Nephron (organoid): ENCODE results near the gene SPRED1.
"Not testable (repeated sequence)": the region's sequence is repeated elsewhere in the genome, so short reads cannot be mapped to it uniquely, and the experiment has no call there.

Source experiments
- H3K27ac Mint-ChIP-seq, 3 experiments: 2 replicates each; pipeline ENCODE4 v1.8.0; 2020; ENCODE audit warnings: mixed read lengths in 3 of 3, mild to moderate bottlenecking in 2 of 3, moderate library complexity in 1 of 3
- H3K27me3 Mint-ChIP-seq: 2 replicates; pipeline ENCODE4 v1.8.0; 2021; ENCODE audit warnings: low read depth, mild to moderate bottlenecking, moderate library complexity, mixed read lengths
- H3K36me3 Mint-ChIP-seq: 2 replicates; pipeline ENCODE4 v1.8.0; 2020; ENCODE audit warnings: low read depth, mixed read lengths
- H3K4me1 Mint-ChIP-seq: 2 replicates; pipeline ENCODE4 v1.8.0; 2020; ENCODE audit warnings: mixed read lengths
- H3K4me3 Mint-ChIP-seq, 3 experiments: 2 replicates each; pipeline ENCODE4 v1.8.0; 2020; ENCODE audit warnings: mild to moderate bottlenecking in 3 of 3, mixed read lengths in 3 of 3, moderate library complexity in 2 of 3
- H3K9me3 Mint-ChIP-seq: 2 replicates; pipeline ENCODE4 v1.8.0; 2020; ENCODE audit warnings: mixed read lengths
- TF ChIP-seq, protein P1 (sequence below), 3 experiments: fragments of 200-600 bp; sonication (generic); IDR thresholded peaks; one replicate each; pipeline ENCODE4 v1.5.0; 2021; ENCODE audit warnings: antibody characterized with exemption in 3 of 3; ENCODE audit not compliant: unreplicated experiment in 3 of 3

SPRED1 gene

DNA sequence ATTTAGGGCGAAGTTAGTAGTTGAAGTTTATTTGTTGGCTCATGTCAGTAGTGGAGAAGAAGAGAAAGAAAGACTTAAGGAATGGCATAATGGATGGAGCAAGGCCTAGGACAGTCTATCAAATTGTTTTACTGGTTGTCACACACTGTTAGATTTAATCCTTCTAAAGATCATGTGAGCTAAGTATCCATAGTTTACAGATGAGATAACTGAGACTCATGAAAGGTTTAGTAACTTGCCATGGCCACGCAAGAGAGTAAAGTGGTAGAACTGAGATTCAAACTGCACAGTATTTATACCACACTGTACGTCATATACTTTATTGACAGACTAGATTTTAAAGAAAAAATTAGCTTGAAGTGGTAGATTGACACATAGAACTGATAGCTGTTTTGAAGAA is 11.4 kb downstream of the SPRED1 start:
- Mint-ChIP-seq H3K9me3 (no peaks in the 10 kb centered on the region), H3K27me3 (no peaks in the 10 kb centered on the region), H3K36me3 (no peaks in the 10 kb centered on the region), H3K4me1 (peaks cover 19% of the 10 kb centered on the region), H3K27ac (no peak overlapping the region), H3K4me3 (no peak overlapping the region)
- TF ChIP-seq, protein P1, sequence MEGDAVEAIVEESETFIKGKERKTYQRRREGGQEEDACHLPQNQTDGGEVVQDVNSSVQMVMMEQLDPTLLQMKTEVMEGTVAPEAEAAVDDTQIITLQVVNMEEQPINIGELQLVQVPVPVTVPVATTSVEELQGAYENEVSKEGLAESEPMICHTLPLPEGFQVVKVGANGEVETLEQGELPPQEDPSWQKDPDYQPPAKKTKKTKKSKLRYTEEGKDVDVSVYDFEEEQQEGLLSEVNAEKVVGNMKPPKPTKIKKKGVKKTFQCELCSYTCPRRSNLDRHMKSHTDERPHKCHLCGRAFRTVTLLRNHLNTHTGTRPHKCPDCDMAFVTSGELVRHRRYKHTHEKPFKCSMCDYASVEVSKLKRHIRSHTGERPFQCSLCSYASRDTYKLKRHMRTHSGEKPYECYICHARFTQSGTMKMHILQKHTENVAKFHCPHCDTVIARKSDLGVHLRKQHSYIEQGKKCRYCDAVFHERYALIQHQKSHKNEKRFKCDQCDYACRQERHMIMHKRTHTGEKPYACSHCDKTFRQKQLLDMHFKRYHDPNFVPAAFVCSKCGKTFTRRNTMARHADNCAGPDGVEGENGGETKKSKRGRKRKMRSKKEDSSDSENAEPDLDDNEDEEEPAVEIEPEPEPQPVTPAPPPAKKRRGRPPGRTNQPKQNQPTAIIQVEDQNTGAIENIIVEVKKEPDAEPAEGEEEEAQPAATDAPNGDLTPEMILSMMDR (IDR thresholded peaks at IDR 0.05; ENCODE audit: unreplicated experiment in 3 of 3) = no peak

DNA sequence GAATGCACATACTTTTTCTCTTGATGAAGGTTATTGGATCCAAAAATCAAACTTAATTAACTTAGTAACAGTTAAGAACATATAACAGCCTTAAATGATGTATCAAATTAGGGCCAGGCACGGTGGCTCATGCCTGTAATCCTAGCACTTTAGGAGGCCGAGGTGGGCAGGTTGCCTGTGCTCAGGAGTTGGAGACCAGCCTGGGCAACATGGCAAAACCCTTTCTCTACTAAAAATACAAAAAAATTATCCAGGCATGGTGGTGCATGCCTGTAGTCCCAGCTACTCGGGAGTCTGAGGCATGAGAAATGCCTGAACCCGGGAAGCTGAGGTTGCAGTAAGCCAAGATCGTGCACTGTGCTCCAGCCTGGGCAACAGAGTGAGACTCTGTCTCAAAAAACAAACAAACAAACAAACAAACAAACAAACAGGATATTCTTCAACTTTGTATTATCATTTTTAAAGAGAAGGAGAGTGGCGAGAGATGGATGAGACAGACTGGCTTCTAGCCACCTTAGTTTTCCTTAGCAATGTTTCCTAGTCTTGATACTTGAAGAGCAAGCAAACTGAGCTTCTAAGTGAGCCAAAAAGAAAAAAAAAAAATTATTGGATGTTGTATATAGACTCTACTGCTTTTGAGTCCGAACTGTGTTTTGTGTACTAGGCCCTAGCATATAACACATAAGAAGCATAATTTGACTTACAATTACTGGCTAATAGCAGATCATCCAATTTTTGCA is 13.8 kb downstream of the SPRED1 start:
- Mint-ChIP-seq H3K4me3 (no peak overlapping the region), H3K9me3 (no peaks in the 10 kb centered on the region), H3K27me3 (no peaks in the 10 kb centered on the region), H3K4me1 (peaks cover 7% of the 10 kb centered on the region), H3K27ac (peak overlapping the region in 2 of 3 experiments; percentile 14 to 55), H3K36me3 (peaks cover 18% of the 10 kb centered on the region)
- TF ChIP-seq, protein P1 (IDR thresholded peaks at IDR 0.05; ENCODE audit: unreplicated experiment in 3 of 3) = no peak

DNA sequence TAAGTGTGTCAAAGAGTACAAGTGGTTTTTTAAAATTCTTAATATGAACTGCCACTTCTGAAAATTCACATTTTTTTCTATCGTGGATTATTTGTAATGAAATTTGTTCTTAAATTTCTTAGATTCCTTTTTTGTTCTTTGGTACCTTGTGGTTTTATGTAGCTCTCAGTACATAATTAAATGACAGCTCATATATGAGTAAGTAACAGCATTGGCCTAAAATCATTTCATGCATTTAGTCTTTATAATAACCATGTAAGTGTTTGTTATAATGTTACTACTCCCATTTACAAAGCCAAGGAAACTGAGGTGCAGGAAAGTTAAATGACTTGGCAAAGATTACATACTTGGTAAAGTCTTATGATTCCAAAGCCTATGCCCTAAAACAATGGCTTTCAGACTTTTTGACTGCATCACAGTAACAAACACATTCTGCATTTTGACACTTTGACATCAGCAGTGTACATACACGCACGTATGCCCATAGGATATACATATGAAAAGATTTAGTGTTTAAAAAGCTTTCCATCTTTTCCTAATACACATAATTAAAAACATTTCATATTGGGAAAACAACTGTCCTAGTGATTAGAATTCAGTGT is 14.9 kb downstream of the SPRED1 start:
- Mint-ChIP-seq H3K27ac (no peak overlapping the region), H3K27me3 (no peaks in the 10 kb centered on the region), H3K4me3 (no peak overlapping the region)

DNA sequence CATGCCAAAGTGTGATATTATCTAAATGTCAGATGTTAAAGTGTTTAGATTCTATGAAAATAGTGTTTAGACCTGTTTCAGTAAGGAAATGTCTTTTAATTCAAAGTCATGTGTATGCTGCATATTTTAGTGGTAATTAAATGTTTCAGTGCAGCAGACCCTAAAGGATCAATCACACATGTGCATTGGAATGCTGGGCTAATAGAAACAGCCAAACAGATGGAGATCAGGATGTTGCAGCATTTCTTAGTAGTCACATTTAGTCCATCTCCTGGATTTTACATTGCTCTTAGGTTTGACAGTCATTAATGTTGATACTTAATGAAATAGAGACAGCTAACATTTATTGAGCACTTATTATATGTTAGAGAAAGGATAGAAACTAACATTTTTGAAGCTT is 18.5 kb downstream of the SPRED1 start:
- Mint-ChIP-seq H3K36me3 (peaks cover 25% of the 10 kb centered on the region), H3K27ac (no peak overlapping the region), H3K27me3 (no peaks in the 10 kb centered on the region), H3K4me1 (peaks cover 30% of the 10 kb centered on the region), H3K9me3 (no peaks in the 10 kb centered on the region), H3K4me3 (no peak overlapping the region)
- TF ChIP-seq, protein P1 (IDR thresholded peaks at IDR 0.05; ENCODE audit: unreplicated experiment in 3 of 3) = no peak

More for the DNA sequence above, 14.9 kb downstream of the SPRED1 start:
- Mint-ChIP-seq H3K4me1 (peaks cover 7% of the 10 kb centered on the region), H3K36me3 (peaks cover 25% of the 10 kb centered on the region), H3K9me3 (no peaks in the 10 kb centered on the region)
- TF ChIP-seq, protein P1 (IDR thresholded peaks at IDR 0.05; ENCODE audit: unreplicated experiment in 3 of 3) = no peak

DNA sequence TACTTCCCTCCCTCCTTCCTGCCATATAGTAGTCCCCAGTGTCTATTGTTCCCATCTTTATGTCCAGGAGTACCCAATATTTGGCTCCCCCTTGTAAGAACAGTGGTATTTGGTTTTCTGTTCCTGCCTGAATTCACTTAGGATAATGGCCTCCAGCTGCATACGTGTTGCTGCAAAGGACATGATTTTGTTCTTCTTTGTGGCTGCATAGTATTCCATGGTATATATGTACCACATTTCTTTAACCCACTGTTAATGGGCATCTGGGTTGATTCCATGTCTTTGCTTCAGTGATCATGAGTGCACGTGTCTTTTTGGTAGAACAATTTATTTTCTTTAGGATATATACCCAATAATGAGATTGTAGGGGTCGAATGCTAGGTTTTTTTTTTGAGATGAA is 19.3 kb downstream of the SPRED1 start:
- no peak overlapping the region for H3K4me3 Mint-ChIP-seq

DNA sequence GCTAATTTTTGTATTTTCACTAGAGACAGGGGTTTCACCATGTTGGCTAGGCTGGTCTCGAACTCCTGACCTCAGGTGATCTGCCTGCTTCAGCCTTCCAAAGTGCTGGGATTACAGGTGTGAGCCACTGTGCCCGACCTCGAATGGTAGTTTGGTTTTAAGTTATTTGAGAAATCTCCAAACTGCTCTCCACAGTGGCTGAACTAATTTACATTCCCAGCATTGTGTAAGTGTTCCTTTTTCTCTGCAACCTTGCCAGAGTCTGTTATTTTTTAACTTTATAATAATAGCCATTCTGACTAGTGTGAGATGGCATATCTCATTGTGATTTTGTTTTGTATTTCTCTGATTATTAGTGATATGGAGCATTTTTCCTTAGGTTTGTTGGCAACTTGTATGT is 19.8 kb downstream of the SPRED1 start:
- not testable (repeated sequence) for H3K27me3 Mint-ChIP-seq, H3K9me3 Mint-ChIP-seq, H3K4me3 Mint-ChIP-seq
- Mint-ChIP-seq H3K4me1 (peaks cover 23% of the 10 kb centered on the region), H3K27ac (peak overlapping the region in 1 of 3 experiments; percentile 31), H3K36me3 (peaks cover 27% of the 10 kb centered on the region)

More for the DNA sequence above, 19.3 kb downstream of the SPRED1 start:
- H3K9me3 Mint-ChIP-seq = no peaks in the 10 kb centered on the region
- no peaks in the 10 kb centered on the region for H3K27me3 Mint-ChIP-seq
- H3K4me1 Mint-ChIP-seq = peaks cover 24% of the 10 kb centered on the region
- H3K36me3 Mint-ChIP-seq = peaks cover 25% of the 10 kb centered on the region
- no peak overlapping the region for H3K27ac Mint-ChIP-seq
- TF ChIP-seq, protein P1 (IDR thresholded peaks at IDR 0.05; ENCODE audit: unreplicated experiment in 3 of 3) = no peak
